ENCODE measurements around the gene PIGT.

The PIGT gene

GRCh38 chr20:45400346-45401031, 15.5 kb upstream of the PIGT start:
- DNase-seq (ENCODE audit: insufficient read length, low spot score) (no peak), FAIRE-seq (no peak)

GRCh38 chr20:45402946-45403345, 13.0 kb upstream of the PIGT start:
- FAIRE-seq (no peak), DNase-seq (ENCODE audit: insufficient read length, low spot score) (no peak)

GRCh38 chr20:45404438-45404837, 11.5 kb upstream of the PIGT start:
- no peak for DNase-seq (ENCODE audit: insufficient read length, low spot score)
- FAIRE-seq, result no peak

- FAIRE-seq (no peak), DNase-seq (ENCODE audit: insufficient read length, low spot score) (no peak)
These were observed 10.2 kb upstream of the PIGT start for GRCh38 chr20:45405571-45406259.

GRCh38 chr20:45406260-45407066, 9.5 kb upstream of the PIGT start:
- no peak for DNase-seq (ENCODE audit: insufficient read length, low spot score)

GRCh38 chr20:45407067-45407745, 8.7 kb upstream of the PIGT start:
- DNase-seq (ENCODE audit: insufficient read length, low spot score) (no peak), FAIRE-seq (no peak)

More at GRCh38 chr20:45406260-45407066, 9.5 kb upstream of the PIGT start:
- no peak for FAIRE-seq

- DNase-seq (ENCODE audit: insufficient read length, low spot score), result no peak
- FAIRE-seq, result no peak
These were observed 7.9 kb upstream of the PIGT start, which contains the start of gene DBNDD2 for GRCh38 chr20:45407783-45408645. Gene DBNDD2, plus strand, starts transcription at chr20:45408289. Its CDS starts 179 bp downstream, at chr20:45408468.

GRCh38 chr20:45408646-45409213, 7.2 kb upstream of the PIGT start:
- DNase-seq (ENCODE audit: insufficient read length, low spot score) (no peak), FAIRE-seq (no peak)

- no peak for FAIRE-seq
- no peak for DNase-seq (ENCODE audit: insufficient read length, low spot score)
These were observed 6.2 kb upstream of the PIGT start for GRCh38 chr20:45409521-45410272.

- DNase-seq (ENCODE audit: insufficient read length, low spot score), result no peak
- no peak for FAIRE-seq
These were observed 5.1 kb upstream of the PIGT start for GRCh38 chr20:45410887-45411286.

- FAIRE-seq (no peak), DNase-seq (ENCODE audit: insufficient read length, low spot score) (no peak)
These were observed 3.3 kb upstream of the PIGT start for GRCh38 chr20:45412653-45413052.

GRCh38 chr20:45413479-45413878, 2.5 kb upstream of the PIGT start:
- FAIRE-seq (no peak), DNase-seq (ENCODE audit: insufficient read length, low spot score) (no peak)

- DNase-seq (ENCODE audit: insufficient read length, low spot score), result no peak
- no peak for FAIRE-seq
These were observed 976 bp downstream of the PIGT start for GRCh38 chr20:45416917-45417316.

GRCh38 chr20:45419188-45420091, 3.5 kb downstream of the PIGT start:
- DNase-seq (ENCODE audit: insufficient read length, low spot score) (no peak), FAIRE-seq (no peak)

- no peak for FAIRE-seq
- no peak for DNase-seq (ENCODE audit: insufficient read length, low spot score)
These were observed 4.2 kb downstream of the PIGT start for GRCh38 chr20:45420125-45420524.

- DNase-seq (ENCODE audit: insufficient read length, low spot score) (no peak), FAIRE-seq (no peak)
These were observed 7.8 kb downstream of the PIGT start for GRCh38 chr20:45423700-45424099.

- no peak for DNase-seq (ENCODE audit: insufficient read length, low spot score)
- FAIRE-seq, result no peak
These were observed 9.6 kb downstream of the PIGT start for GRCh38 chr20:45425561-45425960.
